Left ventricle myocardium superior (tissue), 1 donor: ENCODE measurements around the gene CNBP. TPM values are rescaled to one million over a fixed set of nuclear protein-coding genes. Genes with fewer than 3 reads are reported as not detected.
"Not testable (repeated sequence)": the region's sequence is repeated elsewhere in the genome, so short reads cannot be mapped to it uniquely, and the experiment has no call there.

Source experiments
- ATAC-seq: fragments of 200-7000 bp; cut with Tn5 transposase; one replicate; pipeline ENCODE4 v1.9.1; 2020; ENCODE audit warnings: mild to moderate bottlenecking, moderate library complexity
- DNase-seq: peaks from one replicate; pipeline ENCODE4 v3.0.0-alpha.2; 2020
- intact Hi-C: fragments of 100-400 bp; cut with micrococcal nuclease; formaldehyde crosslinking; loops from one replicate; pipeline ENCODE4 v1.11.0; 2022
- total RNA-seq: library from RNA; stranded (reverse); fragmentation: NEBNext Ultra II Directional; extraction: Animal tissue kit (Norgen Biotek cat#: 25700); gene quantifications from one replicate; pipeline ENCODE4 v1.2.1, GENCODE V29; 2021
- donor health status: DM: no; HTN: yes; CAD: no; lungs with severe emphysema.

The CNBP gene
- total RNA-seq, 1 donor from 2014 or later: 531 TPM

GRCh38 chr3:129189793-129190192, 6.1 kb upstream of the CNBP start:
- DNase-seq, ATAC-seq, intact Hi-C loops: not testable (repeated sequence)

GRCh38 chr3:129187857-129188256, 4.2 kb upstream of the CNBP start:
- ATAC-seq (no peak), DNase-seq (no peak)
- intact Hi-C loops: no loop called here

GRCh38 chr3:129185783-129186182, 2.1 kb upstream of the CNBP start:
- intact Hi-C loops: no loop called here
- no peak for ATAC-seq
- DNase-seq: no peak

- ATAC-seq, intact Hi-C loops, DNase-seq: not testable (repeated sequence)
Observed at GRCh38 chr3:129184784-129185542, 1.3 kb upstream of the CNBP start.

- intact Hi-C loops: no loop called here
- ATAC-seq: peak; percentile 22
- DNase-seq: no peak
Observed at GRCh38 chr3:129184396-129184657, 631 bp upstream of the CNBP start.

GRCh38 chr3:129182390-129183185, 1.1 kb downstream of the CNBP start:
- ATAC-seq (peak; percentile 16), DNase-seq (no peak)
- intact Hi-C loops: no loop called here

- ATAC-seq (no peak), DNase-seq (no peak)
- intact Hi-C loops: no loop called here
Observed at GRCh38 chr3:129181819-129182218, 1.9 kb downstream of the CNBP start.

- DNase-seq (no peak), ATAC-seq (no peak)
- intact Hi-C loops: no loop called here
Observed at GRCh38 chr3:129180461-129180860, 3.2 kb downstream of the CNBP start.

- intact Hi-C loops: no loop called here
- ATAC-seq (peak; percentile 35), DNase-seq (no peak)
Observed at GRCh38 chr3:129176051-129176450, 7.6 kb downstream of the CNBP start.

- no peak for DNase-seq
- ATAC-seq: no peak
- intact Hi-C loops: no loop called here
Observed at GRCh38 chr3:129173725-129174124, 10.0 kb downstream of the CNBP start.

GRCh38 chr3:129173206-129173605, 10.5 kb downstream of the CNBP start:
- peak; percentile 47 for ATAC-seq
- intact Hi-C loops: no loop called here
- no peak for DNase-seq

GRCh38 chr3:129166579-129167332, 16.9 kb downstream of the CNBP start:
- DNase-seq: no peak
- no peak for ATAC-seq

GRCh38 chr3:129165594-129165993, 18.1 kb downstream of the CNBP start:
- ATAC-seq, intact Hi-C loops, DNase-seq: not testable (repeated sequence)

More at GRCh38 chr3:129166579-129167332, 16.9 kb downstream of the CNBP start:
- intact Hi-C loops: no loop called here

- DNase-seq: no peak
- ATAC-seq: no peak
- intact Hi-C loops: no loop called here
Observed at GRCh38 chr3:129164500-129164899, 19.2 kb downstream of the CNBP start.

GRCh38 chr3:129162729-129163579, 20.7 kb downstream of the CNBP start:
- no peak for ATAC-seq
- no peak for DNase-seq
- intact Hi-C loops: no loop called here

- intact Hi-C loops: no loop called here
- peak; percentile 10 for ATAC-seq
Observed at GRCh38 chr3:129161860-129162271, 21.8 kb downstream of the CNBP start.

GRCh38 chr3:129160891-129161859, 22.5 kb downstream of the CNBP start, which contains the start of gene ISY1:
ISY1 (minus strand) TSS chr3:129161063; CDS start chr3:129160975, 88 bp downstream.
- ATAC-seq (peak; percentile 93), DNase-seq (peak; percentile 91)
- intact Hi-C loops: no loop called here

More at GRCh38 chr3:129161860-129162271, 21.8 kb downstream of the CNBP start:
- DNase-seq: no peak

GRCh38 chr3:129144786-129145185, 38.9 kb downstream of the CNBP start:
- intact Hi-C loops: no loop called here
- no peak for DNase-seq
- no peak for ATAC-seq
